WI38 (cell line): ENCODE measurements around the gene KNTC1.
"Not testable (repeated sequence)": the region's sequence is repeated elsewhere in the genome, so short reads cannot be mapped to it uniquely, and the experiment has no call there.

Source experiments
- H3K4me3 ChIP-seq: 2 replicates; pipeline ENCODE4 v1.5.1; 2011; ENCODE audit warnings: low read depth, mild to moderate bottlenecking, control low read depth, low read length
- TF ChIP-seq, protein P1 (sequence below): IDR thresholded peaks from 2 replicates; pipeline ENCODE4 v1.5.1; 2012; ENCODE audit warnings: low read depth, mild to moderate bottlenecking, control low read depth, low read length

KNTC1 gene

DNA sequence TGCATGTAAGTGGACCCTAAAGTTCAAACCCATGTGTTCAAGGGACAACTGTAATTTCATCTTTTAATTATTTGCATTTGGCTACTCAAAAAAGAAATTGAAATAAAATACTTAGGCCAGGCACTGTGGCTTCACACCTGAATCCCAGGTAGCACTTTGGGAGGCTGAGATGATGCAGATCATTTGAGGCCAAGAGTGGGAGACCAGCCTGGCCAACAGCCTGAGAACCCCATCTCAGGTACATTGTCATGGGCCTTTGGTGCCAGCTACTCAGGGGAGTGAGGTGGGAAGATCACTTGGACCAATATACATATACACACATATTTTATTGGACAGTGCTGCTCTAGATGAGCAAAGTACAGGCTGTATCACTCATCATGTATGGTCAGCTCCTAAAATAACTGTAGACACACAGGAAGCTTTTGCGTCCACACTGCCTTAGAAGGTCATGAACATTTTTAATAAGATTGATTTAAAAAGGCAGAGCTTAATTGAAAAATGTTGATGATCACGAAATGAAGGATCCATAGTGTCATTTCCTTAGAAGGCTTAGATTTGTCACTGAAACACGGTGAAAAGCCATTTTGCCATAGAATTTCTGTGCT lies 23.8 kb upstream of the KNTC1 start:
- H3K4me3 ChIP-seq: no peak overlapping the region
- TF ChIP-seq, protein P1, sequence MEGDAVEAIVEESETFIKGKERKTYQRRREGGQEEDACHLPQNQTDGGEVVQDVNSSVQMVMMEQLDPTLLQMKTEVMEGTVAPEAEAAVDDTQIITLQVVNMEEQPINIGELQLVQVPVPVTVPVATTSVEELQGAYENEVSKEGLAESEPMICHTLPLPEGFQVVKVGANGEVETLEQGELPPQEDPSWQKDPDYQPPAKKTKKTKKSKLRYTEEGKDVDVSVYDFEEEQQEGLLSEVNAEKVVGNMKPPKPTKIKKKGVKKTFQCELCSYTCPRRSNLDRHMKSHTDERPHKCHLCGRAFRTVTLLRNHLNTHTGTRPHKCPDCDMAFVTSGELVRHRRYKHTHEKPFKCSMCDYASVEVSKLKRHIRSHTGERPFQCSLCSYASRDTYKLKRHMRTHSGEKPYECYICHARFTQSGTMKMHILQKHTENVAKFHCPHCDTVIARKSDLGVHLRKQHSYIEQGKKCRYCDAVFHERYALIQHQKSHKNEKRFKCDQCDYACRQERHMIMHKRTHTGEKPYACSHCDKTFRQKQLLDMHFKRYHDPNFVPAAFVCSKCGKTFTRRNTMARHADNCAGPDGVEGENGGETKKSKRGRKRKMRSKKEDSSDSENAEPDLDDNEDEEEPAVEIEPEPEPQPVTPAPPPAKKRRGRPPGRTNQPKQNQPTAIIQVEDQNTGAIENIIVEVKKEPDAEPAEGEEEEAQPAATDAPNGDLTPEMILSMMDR: no peak

DNA sequence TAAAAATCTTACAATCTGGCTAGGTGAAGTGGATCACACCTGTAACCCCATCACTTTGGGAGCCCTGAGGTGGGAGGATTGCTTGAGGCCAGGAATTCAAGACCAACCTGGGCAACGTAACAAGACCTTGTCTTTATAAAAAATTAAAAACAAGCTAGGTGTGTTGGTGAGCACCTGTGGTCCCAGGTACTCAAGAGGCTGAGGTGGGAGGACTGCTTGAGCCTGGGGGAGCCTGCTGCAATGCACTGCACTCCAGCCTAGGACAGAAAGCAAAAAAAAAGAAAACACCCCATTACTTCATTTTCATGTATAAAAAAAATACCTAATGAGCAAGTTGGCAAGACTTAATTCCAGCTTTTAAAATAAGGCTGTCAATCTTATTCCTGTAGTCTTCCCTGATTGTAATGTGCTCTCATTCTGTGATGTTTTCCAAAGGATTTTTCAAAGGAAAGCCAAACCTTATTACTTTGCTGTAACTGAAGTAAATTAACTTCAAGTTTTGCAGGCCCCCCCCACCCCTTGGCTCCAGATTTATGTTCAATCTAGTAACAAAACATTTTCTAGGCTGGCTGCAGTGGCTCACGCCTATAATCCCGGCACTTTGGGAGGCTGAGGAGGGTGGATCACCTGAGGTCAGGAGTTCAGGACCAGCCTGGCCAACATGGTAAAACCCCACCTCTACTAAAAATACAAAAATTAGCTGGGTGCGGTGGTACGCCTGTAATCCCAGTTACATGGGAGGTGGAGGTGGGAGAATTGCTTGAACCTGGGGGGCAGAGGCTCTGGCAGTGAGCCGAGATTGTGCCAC lies 23.1 kb upstream of the KNTC1 start:
- TF ChIP-seq, protein P1: no peak

DNA sequence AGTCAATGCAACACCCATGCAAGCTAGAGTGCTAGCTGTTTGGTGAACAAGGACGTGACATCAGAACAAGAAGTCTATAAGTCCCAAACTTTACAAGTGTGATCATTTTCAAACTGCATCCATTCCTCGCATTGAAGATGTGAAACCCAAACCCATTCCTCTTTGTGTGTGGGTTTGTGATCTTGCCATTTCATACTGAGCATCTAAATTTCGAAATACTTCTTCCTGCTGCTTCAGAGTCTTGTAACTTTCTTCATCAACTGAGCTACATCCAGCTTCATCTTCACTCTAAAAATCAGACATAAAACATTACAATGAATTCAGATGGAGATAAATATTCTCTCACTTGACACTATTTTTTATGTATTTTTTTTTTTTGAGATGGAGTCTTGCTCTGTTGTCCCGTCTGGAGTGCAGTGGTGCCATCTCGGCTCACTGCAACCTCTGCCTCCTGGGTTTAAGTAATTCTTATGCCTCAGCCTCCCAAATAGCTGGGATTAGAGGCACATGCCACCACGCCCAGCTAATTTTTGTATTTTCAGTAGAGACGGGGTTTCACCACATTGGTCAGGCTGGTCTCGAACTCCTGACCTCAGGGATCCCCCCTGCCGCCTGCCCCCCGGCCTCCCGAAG lies 21.5 kb upstream of the KNTC1 start:
- TF ChIP-seq, protein P1: no peak
- no peak overlapping the region for H3K4me3 ChIP-seq

More for the DNA sequence above, 23.1 kb upstream of the KNTC1 start:
- H3K4me3 ChIP-seq: no peak overlapping the region

DNA sequence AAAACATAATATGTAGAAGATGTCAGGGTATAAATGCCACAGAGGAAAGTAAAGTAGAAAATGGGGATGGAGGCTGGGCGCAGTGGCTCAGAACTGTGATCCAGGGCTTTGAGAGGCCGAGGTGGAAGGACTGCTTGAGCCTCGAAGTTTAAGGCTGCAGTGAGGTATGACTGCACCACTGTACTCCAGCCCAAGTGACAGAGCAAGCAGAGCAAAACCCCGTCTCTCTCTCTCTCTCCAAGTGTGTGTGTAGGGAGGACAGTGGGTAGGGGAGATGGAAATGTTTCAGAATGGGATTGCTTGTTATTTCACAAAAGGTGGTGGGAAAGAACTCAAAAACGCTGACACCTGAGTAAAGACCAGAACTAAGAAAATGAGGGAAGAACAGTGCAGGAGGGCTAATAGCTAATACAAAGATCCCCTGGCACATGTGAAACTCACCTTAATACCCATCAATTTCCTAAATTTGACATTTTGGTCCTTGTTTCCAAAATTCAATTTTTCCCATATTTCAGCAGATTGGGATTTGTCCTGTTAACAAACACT lies 20.6 kb upstream of the KNTC1 start:
- TF ChIP-seq, protein P1: no peak
- H3K4me3 ChIP-seq: no peak overlapping the region

DNA sequence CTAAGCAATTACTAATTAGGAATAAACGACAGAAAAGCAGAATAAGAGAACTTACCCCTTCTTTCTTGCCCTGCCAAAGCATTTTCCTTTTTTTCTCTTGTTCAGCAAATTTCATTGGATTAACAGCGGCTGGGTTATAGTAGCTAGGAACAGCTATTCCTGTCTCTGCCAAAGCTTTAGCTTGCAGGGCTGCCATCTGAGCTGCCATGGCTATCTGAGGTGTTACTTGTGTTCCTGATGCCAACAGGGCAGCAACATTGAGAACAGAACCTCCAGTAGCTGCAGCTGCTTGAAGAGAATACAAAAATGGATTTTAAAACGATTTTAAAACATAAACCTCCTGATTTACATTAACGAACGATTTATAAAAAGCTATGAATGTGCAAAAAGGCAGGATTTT lies 18.9 kb upstream of the KNTC1 start:
- TF ChIP-seq, protein P1: no peak
- H3K4me3 ChIP-seq: no peak overlapping the region

DNA sequence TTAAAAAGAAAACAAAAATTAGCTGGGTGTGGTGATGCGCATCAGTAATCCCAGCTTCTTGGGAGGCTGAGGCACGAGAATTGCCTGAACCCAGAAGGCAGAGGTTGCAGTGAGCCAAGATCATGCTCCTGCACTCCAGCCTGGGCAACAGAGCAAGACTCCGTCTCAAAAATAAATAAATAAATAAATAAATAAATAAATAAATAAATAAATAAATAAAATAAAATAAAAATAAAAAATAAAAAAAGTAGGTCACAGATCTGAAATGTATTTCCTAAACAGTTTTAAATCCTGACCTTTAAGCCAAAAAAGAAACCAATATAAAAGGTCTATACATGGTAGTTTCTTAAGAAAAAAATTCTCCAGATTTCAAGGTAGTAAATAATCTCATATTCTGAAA lies 14.0 kb upstream of the KNTC1 start:
- not testable (repeated sequence) for H3K4me3 ChIP-seq

DNA sequence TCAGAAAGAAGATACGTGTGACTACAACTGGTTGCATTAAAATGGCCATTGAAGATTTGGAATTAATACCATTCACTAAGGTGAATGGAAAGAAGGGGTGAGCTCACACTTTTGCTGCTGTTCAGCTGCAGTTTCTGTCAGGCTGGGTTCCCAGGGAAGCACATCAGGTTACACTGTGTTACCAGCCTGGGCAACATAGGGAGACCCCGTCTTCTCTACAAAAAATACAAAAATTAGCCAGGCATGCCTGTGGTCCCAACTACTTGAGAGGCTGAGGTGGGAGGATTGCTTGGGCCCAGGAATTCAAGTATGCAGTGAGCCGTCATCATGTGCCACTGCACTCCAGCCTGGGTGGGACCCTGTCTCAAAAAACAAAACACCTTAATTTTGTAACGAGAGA lies 13.4 kb upstream of the KNTC1 start:
- TF ChIP-seq, protein P1: no peak
- no peak overlapping the region for H3K4me3 ChIP-seq
